ENCODE results near the gene IFRD1.

IFRD1 gene, protein sequence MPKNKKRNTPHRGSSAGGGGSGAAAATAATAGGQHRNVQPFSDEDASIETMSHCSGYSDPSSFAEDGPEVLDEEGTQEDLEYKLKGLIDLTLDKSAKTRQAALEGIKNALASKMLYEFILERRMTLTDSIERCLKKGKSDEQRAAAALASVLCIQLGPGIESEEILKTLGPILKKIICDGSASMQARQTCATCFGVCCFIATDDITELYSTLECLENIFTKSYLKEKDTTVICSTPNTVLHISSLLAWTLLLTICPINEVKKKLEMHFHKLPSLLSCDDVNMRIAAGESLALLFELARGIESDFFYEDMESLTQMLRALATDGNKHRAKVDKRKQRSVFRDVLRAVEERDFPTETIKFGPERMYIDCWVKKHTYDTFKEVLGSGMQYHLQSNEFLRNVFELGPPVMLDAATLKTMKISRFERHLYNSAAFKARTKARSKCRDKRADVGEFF

GRCh38 chr7:112449902-112450806 is at the start of gene IFRD1:
Gene IFRD1 (plus strand): TSS chr7:112450460. CDS start chr7:112450689, 229 bp downstream.
- DNase-seq: peak; percentile 85

DNA sequence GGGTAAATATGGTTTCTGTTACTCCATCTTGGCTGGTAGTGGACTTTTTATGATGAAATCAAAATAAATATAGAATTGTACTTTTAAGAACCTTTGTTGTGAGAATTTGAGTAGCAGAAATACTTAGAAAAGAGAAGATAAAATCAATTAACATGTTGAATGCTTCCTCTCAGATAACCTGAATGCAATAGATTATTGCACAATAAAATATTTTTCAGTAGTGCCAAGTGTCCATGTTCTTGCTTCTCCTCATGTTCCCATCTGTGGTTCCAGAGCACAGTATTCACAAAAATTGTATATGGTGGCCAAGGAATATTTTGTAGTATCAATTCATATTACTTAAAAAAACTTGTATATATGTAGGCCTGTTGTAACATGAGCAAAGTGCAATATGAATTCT is 45.9 kb upstream of the IFRD1 start:
- DNase-seq: no peak

GRCh38 chr7:112405286-112405685 is 45.0 kb upstream of the IFRD1 start:
- DNase-seq: no peak

DNA sequence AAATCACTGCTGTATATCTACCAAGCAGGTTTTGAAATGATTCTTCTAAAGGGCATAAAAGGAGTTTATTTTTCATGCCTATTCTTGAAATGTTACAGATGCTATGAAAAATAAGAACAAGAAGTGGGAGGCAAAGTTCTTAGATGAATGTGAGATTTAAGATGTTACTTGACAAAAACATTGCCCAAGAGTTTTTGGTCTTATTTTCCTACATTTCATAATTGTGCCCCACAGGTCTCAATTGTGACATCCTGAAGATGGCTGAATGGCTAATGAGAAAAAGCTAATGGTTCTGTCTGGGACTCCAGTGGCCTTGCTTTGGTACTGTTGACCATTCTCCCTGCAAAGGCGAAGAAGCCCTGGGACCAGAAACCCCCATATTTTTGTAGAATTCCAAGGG is 43.0 kb upstream of the IFRD1 start:
- DNase-seq: no peak

- DNase-seq: no peak
Measured at GRCh38 chr7:112410092-112410491, 40.2 kb upstream of the IFRD1 start.

- DNase-seq: no peak
Measured at GRCh38 chr7:112411186-112411795, 39.0 kb upstream of the IFRD1 start.

GRCh38 chr7:112414855-112415490 is 35.3 kb upstream of the IFRD1 start:
- DNase-seq: no peak

- DNase-seq: no peak
Measured at GRCh38 chr7:112416127-112416526, 34.1 kb upstream of the IFRD1 start.

- DNase-seq: no peak
Measured at GRCh38 chr7:112419543-112420130, 30.6 kb upstream of the IFRD1 start.

DNA sequence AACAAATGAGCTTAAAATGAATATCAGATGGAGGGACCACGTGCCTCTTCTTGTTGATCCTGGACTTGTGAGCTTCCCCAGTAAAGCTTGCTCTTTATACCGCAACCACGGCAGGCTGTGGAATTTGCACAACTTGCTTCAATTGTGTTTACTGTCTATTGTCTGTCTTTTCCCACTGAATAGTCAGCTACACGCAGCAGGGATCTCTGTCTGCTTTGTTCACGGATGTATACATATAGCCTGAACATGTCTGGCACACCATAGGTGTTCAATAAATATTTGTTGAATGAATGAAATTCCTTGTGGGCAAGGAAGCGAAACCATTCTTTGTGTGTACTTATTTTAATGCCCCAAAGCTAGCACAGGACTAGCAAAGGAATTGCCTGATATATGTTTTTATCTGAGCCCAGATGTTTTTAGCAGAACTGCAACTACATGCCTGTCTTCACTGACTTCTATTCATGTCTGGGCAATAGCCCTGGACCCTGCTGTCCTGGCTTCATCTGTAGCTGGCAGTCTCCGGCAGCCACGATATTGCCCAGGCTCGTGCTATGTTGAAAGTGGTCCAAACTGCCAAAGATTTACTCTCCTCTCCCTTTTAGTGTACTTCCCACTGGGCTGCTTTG is 29.9 kb upstream of the IFRD1 start:
- no peak for DNase-seq

DNA sequence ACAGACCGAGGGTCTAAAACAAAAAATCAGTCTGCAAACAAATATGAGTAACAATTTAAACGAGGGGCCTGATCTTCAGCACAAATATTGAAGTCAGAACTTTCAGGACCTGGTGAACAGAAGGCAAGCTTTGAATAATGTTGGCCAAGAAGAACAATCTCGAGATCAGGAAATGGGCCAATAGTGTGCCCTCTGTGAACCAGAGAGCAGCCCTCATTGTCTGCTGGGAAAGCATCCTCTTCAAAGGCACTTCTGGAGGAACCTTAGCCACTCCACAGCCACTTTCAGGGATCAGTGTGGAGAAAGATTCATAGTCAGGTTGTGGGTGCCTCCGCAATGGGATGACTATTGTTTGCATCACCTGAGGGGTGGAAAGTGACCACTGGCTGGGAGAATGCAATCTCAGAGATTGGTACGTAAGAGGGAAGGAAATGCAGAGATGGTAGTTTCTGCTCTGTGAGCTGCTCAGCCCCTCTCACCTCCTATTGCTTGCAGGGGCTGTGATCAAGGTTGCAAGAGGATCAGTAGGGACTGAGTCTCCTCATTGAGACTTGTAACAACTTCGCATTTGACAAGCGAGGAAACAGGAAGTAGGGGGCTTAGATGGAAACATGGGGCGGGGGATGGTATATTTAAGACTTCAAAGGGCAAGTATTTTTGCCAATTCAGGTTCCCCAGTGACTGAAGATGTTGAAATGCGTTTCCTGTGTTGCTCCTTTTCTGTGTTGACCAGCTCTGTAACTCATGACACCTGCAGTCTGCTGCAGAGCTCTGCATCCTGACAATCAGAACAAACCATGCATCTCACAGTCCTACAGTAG is 28.4 kb upstream of the IFRD1 start:
- DNase-seq: no peak

DNA sequence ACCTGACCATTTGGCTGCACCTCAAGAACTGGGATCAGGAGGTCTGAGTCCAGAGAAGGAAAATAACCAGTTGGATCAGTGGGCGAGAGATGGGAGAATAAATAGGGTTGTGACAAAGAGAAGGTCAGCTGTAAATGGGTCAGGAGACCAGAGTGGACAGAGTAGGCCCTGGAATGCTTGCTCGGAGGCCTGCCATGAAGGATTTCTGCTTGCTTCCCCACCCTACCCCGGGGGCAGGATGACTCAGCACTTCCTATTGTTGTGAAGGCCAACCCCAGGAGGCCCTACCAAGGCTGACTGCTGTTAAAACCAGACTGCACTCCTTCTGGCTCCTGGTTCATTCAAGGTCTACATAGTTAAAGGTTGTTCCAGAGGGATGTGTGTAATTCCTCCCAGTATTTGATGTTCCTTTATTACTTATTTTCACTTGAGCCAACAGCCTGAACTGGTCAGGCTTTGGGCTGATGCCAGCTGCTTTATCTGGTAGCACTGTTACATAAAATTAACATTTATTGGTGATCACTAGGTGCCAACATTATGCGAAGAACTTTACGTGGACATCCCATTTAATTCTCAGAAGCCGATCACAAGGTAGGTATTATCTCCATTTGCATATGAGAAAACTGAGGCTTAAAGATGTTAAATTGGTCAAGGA is 27.3 kb upstream of the IFRD1 start:
- no peak for DNase-seq

DNA sequence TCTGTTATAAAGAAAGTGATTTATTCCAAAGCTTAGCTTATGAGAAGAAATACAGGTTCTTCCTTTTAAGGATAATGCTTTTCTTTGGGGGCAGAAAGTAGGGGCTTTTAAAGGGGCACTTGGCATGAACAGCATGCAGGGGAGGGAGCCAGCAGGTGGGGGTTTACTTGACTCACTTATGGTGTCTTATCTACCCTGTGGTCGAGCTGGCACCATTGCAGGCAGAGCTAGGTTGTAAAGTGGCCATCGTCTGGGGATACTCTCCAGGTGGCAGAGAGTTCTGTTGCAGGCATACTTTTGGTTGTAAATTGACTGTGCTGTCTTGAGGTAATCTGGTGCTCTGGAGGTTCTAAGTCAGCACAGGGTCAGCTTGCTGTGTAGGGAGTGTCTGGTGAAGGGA is 26.3 kb upstream of the IFRD1 start:
- no peak for DNase-seq

GRCh38 chr7:112427984-112428383 is 22.3 kb upstream of the IFRD1 start:
- DNase-seq: no peak

DNA sequence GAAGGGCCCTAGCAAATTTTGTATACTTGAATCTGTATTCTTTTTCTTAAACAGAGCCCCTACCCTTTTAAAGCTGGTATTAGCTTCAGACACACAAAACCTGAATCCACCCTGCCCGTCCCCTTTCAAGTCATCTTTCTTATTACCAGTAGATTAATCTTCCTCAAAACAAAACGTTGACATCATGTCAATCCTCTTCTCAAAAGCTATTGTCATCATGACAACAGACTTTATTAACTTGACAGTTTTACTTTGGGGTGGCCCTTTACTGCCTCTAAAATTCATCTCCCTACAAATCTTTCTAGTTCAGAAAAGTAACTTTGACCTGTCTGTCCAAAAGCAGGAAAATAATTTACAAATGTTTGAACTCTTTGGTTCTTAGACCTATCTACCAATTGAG is 21.5 kb upstream of the IFRD1 start:
- no peak for DNase-seq

DNA sequence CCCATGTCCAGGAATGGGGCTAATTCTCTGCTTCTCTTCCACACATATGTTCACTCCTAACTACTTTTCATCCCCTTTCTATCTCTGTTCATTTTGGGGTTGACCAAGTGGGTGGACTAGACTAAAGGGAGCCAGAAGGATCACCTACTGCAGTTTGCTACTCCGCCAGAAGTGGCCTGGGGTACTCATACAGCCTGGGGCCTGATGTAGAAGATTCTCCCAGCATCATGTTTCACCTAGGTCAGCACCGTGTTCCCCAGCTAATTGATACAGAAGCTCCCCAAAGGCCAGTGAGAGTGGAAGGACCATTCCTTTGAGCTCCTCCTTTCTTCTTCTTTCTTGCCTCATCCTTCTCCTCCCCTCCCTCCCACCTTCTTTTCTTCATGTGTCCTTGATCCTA is 19.6 kb upstream of the IFRD1 start:
- DNase-seq: no peak

DNA sequence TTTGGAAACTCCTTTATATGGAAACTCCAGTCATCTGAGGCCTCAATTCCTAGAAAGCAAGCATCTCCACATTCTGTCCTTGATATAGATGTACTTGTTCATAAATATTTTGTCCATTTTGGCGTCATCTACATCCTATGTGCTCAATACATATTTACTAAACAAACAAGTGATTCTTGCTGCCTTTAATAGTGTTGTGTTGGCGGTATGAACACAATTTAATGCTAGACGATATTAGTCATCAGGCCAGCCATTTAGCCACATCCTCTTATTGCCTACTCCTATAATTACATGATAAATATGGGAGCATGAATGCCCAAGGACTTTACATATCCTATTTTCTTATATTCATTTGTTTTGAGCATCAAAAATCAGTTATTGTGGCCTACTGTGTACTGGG is 18.5 kb upstream of the IFRD1 start:
- DNase-seq: no peak

DNA sequence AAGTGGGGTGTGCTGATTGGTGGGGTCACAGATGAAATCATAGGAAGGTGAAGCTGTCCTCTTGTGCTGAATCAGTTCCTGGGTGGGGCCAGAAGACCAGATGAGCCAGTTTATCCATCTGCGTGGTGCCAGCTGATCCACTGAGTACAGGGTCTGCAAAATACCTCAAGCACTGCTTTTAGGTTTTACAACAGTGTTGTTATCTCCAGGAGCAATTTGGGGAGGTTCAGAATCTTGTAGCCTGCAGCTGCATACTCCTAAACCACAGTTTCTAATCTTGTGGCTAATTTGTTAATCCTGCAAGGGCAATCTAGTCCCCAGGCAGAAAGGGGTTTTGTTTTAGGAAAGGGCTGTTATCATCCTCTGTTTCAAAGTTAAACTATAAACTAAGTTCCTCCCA is 17.0 kb upstream of the IFRD1 start:
- DNase-seq: no peak

DNA sequence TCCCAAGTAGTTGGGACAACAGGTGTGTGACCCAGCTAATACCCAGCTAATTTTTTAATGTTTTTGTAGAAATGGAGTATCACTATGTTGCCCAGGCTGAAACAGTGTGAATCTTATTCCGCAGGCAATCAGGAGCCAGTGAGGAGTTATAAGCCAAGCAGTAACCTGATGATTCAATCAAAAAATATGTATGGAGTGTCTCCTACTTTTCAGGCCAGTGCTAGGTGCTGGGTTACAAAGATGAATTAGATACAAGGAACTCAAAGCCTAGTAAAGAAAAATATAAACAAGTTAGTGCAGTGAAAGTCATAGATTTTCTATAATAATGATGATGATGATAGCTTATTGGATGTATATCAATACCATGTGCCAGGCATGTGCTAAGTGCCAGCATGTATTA is 13.2 kb upstream of the IFRD1 start:
- no peak for DNase-seq

- DNase-seq: no peak
Measured at GRCh38 chr7:112439476-112439875, 10.8 kb upstream of the IFRD1 start.

- DNase-seq: no peak
Measured at GRCh38 chr7:112442210-112442609, 8.1 kb upstream of the IFRD1 start.
